Germinal center (tissue), 1 donor: Measurements from ENCODE around the gene MAGI1.
"Not testable (repeated sequence)": the region's sequence is repeated elsewhere in the genome, so short reads cannot be mapped to it uniquely, and the experiment has no call there.

Experiments
- DNase-seq: peaks from one replicate; pipeline ENCODE4 v3.0.0; 2012; ENCODE audit warnings: mixed read lengths, low spot score

MAGI1 gene

GRCh38 chr3:65619888-65620287, 418.8 kb downstream of the MAGI1 start:
- no peak for DNase-seq

DNA sequence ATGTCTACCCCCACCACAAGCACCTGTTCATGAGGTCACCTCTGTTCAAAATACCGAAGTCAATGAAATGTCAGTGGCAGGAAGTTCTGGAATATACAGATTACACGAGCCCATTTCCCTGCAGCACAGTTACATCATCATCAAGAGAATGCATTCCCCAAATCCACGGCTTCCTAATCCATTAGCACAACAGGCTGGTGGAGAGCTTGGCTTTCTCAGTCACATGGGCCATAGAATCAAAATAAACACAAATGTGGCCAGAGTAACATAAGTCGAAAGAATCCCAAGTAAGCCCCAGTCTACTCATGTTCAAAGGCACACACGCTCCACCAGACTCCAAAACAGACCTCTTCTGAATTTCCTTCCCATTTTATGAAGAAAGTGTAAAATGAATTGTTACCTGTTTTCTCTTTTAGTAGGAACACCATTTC, 419.3 kb downstream of the MAGI1 start:
- DNase-seq: no peak

DNA sequence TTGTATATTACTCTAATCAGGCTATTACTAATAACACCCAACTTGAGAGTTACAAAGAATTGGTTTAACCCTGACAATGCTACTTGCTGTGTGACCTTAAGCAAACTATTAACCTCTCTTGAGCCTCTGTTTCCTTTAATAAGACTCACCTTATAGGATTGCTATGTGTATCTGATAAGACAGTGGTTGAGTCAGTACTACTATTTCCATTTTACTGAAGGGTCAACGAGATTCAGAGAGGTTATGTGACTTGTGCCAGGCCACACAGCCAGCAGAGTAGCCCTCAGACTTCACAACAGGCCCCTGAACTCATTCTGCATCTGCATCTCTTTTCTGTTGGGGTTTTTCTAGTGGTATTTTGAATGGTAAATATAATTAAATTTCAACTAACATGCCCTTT, 420.1 kb downstream of the MAGI1 start:
- no peak for DNase-seq

DNA sequence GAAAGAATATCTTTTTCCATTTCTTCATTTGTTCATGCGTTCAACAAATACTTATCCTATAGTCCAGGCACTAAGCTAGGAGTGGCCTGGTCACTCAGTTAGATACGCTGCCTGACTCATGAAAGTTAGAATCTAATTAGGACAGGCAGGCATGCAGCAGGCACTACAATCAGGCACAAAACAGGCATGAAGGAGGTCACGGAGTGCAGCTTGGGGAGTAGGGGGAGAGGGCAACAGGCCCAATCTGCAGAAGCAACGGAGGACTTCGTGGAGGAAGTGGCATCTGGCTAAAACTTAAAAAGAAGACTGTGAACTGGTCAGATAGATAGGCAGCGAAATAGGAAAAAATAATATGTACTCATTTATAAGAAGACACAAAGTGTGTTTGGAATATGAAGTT, 420.9 kb downstream of the MAGI1 start:
- DNase-seq: no peak

- no peak for DNase-seq
Observed at GRCh38 chr3:65617209-65617608, 421.5 kb downstream of the MAGI1 start.

- no peak for DNase-seq
Observed at GRCh38 chr3:65616563-65616962, 422.2 kb downstream of the MAGI1 start.

GRCh38 chr3:65615329-65615728, 423.4 kb downstream of the MAGI1 start:
- no peak for DNase-seq

- no peak for DNase-seq
Observed at GRCh38 chr3:65614585-65614984, 424.1 kb downstream of the MAGI1 start.

DNA sequence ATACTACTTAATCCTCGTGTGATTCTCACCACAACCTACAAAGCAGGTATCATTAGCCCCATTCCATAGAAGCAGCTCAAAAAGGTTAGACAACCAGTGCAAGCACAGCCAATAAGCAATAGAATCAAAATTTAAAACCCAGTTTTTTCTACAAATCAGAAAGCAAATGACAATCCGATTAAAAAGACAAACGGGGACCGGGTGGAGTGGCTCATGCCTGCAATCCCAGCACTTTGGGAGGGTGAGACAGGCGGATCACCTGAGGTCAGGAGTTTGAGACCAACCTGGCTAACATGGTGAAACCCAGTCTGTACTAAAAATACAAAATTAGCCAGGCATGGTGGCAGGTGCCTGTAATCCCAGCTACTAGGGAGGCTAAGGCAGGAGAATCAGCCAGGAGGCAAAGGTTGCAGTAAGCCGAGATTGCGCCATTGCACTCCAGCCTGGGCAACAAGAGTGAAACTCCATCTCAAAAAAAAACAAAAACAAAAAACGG, 430.7 kb downstream of the MAGI1 start:
- not testable (repeated sequence) for DNase-seq

DNA sequence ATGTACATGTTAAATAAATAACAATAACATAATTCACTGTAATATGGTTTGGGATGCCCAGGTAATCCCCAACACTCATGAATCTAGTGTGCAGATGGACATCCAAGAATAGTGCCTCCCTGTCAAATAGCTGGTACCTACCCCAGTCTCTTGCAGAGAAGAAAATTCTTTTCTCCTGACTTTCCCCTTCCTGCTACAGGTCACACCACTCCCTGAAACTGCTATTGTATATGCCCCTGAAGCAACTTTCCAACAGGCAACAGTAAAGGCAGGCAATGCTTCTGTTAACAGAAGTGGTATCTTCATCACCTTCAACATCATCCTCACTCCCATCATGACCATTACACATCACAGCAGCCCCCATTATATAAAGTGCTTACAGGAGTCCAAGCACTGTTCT, 431.6 kb downstream of the MAGI1 start:
- no peak for DNase-seq

DNA sequence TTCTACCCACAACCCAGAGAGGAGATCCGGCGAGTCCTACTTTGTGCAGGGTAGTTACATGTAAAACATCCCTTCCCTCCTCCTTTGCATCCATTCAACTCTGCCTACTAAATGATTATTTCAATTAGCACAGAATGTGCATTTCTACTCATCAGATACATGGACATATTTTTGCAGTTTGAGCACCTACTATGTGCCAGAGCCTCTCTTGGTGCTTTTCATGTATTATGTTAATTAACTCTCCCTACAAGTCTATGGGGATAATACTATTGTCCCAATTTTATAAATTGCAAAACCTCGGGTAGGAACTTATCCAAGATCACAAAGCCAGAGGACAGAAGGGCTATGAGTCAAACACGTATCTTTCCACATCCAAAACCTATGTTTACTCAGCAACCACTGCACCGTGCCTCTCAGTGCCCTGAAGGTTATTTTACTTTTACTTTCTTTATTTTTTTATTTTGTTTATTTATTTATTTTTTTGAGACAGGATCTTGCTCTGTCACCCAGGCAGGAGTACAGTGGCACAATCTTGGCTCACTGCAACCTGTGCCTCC, 432.8 kb downstream of the MAGI1 start:
- no peak for DNase-seq

- no peak for DNase-seq
Observed at GRCh38 chr3:65604863-65605526, 433.7 kb downstream of the MAGI1 start.

GRCh38 chr3:65603631-65604030, 435.1 kb downstream of the MAGI1 start:
- no peak for DNase-seq

GRCh38 chr3:65600888-65601287, 437.8 kb downstream of the MAGI1 start:
- no peak for DNase-seq

DNA sequence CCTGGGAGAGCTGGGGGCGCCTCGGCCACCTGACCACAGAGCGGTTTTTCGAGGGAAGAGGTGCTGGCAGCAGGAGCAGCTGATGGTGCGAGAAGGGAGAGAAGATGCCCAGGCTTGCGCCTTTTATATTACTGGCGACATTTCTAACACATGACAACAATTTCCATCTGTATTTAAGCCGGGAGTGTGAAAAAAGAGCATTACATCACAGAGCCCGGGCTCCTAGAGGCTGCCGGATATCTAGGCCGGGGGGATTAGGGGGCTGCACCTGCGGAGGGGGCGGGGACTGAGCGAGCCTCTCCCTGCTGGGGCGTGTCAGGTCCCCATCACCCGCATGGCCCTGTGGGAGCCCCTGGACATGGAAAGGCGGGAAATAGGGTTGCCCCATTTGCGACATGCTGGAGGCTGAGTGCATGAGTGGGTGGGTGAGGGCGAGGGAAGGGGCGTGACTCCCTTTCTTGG, 440.7 kb downstream of the MAGI1 start:
- DNase-seq: no peak

GRCh38 chr3:65597226-65597951, 441.3 kb downstream of the MAGI1 start:
- no peak for DNase-seq

- no peak for DNase-seq
Observed at GRCh38 chr3:65596571-65597225, 442.0 kb downstream of the MAGI1 start.

DNA sequence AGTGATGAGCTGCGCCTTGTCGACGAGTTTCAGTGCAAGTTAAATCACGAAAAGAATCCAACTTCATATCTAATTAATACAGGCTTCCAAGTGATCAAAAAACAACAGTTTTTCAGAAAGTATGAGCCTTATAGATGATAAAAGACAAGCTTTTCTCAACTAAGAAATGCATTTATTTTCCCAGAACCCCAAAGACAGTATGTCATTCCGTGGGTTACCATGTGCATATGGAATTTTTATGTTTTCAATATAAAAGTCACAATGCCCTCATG, 442.8 kb downstream of the MAGI1 start:
- no peak for DNase-seq

- no peak for DNase-seq
Observed at GRCh38 chr3:65595222-65596028, 443.3 kb downstream of the MAGI1 start.

DNA sequence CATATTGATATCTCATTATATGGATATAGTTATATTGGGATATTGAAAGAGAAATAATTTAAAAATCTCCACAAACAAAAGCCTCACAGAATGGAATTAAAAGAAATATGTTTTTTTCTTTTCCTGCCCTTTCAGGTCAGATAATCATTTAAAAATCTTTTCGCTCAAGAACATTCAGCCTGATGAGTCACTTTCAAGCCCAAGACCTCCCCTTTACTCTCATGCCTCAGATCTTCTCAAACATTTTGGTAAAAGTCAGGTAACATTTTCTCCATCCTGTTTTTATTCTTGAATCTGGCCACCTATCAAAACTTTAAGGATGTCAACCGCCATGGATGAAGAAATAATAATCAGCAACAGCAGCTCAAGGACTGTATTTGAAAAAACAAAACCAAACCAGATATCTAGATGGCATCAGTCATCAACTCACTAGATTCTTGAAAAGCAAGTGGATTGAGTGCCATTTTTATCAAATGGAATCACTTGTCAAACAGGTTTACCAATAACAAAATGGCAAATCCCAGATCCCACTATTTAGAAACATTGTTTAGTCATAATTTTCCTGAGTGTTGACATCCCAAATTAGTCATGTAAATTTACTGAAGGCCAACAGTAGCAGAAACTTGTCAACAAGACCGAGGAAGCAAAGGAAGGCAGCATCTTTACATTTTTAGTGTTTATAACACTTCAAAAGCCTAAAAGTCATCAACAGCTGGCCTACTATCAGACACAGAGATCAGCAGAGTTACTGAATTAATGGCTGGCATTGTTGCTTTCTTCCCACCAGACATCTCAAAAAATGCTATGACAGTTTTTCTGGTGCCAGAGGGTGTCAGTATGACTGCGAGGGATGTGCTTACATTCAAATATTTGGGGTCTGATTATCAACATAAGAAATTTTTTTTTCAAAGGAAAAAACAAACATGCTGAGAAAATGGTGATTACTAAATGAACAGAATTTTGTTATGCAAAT, 444.7 kb downstream of the MAGI1 start:
- no peak for DNase-seq

DNA sequence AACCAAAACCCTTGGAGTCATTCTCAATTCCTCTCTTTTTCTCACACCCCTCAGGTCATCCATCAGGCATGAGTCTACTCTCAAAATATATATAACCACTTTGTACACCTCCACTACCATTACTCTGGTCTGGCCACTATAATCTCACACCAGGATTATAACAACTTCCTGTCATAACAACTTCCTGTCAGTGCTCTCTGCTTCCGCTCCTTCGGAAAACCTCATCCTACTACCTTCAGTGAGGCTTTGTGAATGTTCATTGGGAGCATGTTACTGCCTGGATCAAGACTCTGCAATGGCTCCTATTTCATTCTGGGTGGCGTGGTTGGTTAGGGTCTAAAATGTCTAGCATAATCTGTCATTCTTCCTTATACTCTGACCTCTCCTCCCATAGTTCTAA, 447.4 kb downstream of the MAGI1 start:
- no peak for DNase-seq
